HEK293 (cell line): ENCODE measurements around the gene COL18A1.

Source experiments
- CTCF ChIA-PET: fragments of 350-600 bp; formaldehyde crosslinking; extraction: SDS; loops from one replicate; lab custom pipeline; 2021; ENCODE audit warnings: antibody characterized with exemption; lab: Yijun Ruan, JAX
- POLR2A ChIA-PET: fragments of 300-600 bp; formaldehyde crosslinking; extraction: SDS; loops from one replicate; lab custom pipeline; 2020; ENCODE audit warnings: antibody characterized with exemption, inconsistent platforms; lab: Yijun Ruan, JAX
- H3K27ac ChIP-seq: fragments of 200-500 bp; sonication (Bioruptor generic); 2 replicates; pipeline ENCODE4 v1.5.1; 2014; ENCODE audit warnings: low read depth, low read length, control low read depth, inconsistent platforms; ENCODE audit errors: extremely low read depth
- H3K36me3 ChIP-seq, 2 experiments: fragments of 200-500 bp in 1 of 2; sonication (Bioruptor generic) in 1 of 2; 1 replicate in 1 of 2; 2 replicates in 1 of 2; pipeline ENCODE4 v1.5.1; 2014 to 2017; ENCODE audit warnings: inconsistent platforms in 2 of 2, low read length in 2 of 2; ENCODE audit not compliant: control insufficient read depth in 2 of 2, insufficient read depth in 1 of 2
- H3K4me1 ChIP-seq: fragments of 200-500 bp; sonication (Bioruptor generic); 2 replicates; pipeline ENCODE4 v1.5.1; 2014; ENCODE audit warnings: mild to moderate bottlenecking, low read length, inconsistent platforms; ENCODE audit not compliant: control insufficient read depth, insufficient read depth
- H3K4me3 ChIP-seq: 2 replicates; pipeline ENCODE4 v1.5.1; 2011; ENCODE audit warnings: low read depth, mild to moderate bottlenecking, control low read depth, low read length, moderate library complexity
- H3K9me3 ChIP-seq: fragments of 200-500 bp; sonication (Bioruptor generic); 2 replicates; pipeline ENCODE4 v1.5.1; 2014; ENCODE audit warnings: low read depth, low read length, inconsistent platforms; ENCODE audit not compliant: control insufficient read depth, insufficient read depth
- BCL6B ChIP-seq: fragments of 450-650 bp; formaldehyde crosslinking; IDR thresholded peaks from 2 replicates; pipeline ENCODE4 v1.5.1; 2017; ENCODE audit warnings: missing biosample characterization, missing genetic modification characterization
- KLF1 ChIP-seq: fragments of 450-650 bp; formaldehyde crosslinking; IDR thresholded peaks from 2 replicates; pipeline ENCODE4 v1.5.1; 2016; ENCODE audit warnings: missing biosample characterization, missing genetic modification characterization
- OVOL3 ChIP-seq: fragments of 450-650 bp; formaldehyde crosslinking; IDR thresholded peaks from 2 replicates; pipeline ENCODE4 v1.5.1; 2016; ENCODE audit warnings: missing biosample characterization, missing genetic modification characterization
- SALL2 ChIP-seq: fragments of 450-650 bp; formaldehyde crosslinking; IDR thresholded peaks from 2 replicates; pipeline ENCODE4 v1.5.0; 2017; ENCODE audit warnings: missing biosample characterization, mild to moderate bottlenecking, missing genetic modification characterization, borderline replicate concordance
- SETDB1 ChIP-seq: IDR thresholded peaks from one replicate; pipeline ENCODE4 v1.6.1; 2017; ENCODE audit warnings: mild to moderate bottlenecking, low read length, moderate library complexity, mixed read lengths; ENCODE audit not compliant: insufficient read length
- WT1 ChIP-seq: fragments of 450-650 bp; formaldehyde crosslinking; IDR thresholded peaks from 2 replicates; pipeline ENCODE4 v1.5.1; 2016; ENCODE audit warnings: missing biosample characterization, missing genetic modification characterization
- ZBTB20 ChIP-seq: fragments of 450-650 bp; formaldehyde crosslinking; IDR thresholded peaks from 2 replicates; pipeline ENCODE4 v1.5.1; 2016; ENCODE audit warnings: missing biosample characterization, missing genetic modification characterization
- ZIC2 ChIP-seq: fragments of 450-650 bp; formaldehyde crosslinking; IDR thresholded peaks from 2 replicates; pipeline ENCODE4 v1.5.1; 2016; ENCODE audit warnings: missing biosample characterization, missing genetic modification characterization
- ZNF324 ChIP-seq: fragments of 450-650 bp; formaldehyde crosslinking; IDR thresholded peaks from 2 replicates; pipeline ENCODE4 v1.5.1; 2016; ENCODE audit warnings: missing biosample characterization, missing genetic modification characterization
- ZNF48 ChIP-seq: fragments of 450-650 bp; formaldehyde crosslinking; IDR thresholded peaks from 2 replicates; pipeline ENCODE4 v1.5.1; 2016; ENCODE audit warnings: missing biosample characterization, missing genetic modification characterization
- ZNF621 ChIP-seq: fragments of 450-650 bp; formaldehyde crosslinking; IDR thresholded peaks from 2 replicates; pipeline ENCODE4 v1.5.1; 2017; ENCODE audit warnings: missing biosample characterization, missing genetic modification characterization
- ZSCAN18 ChIP-seq: fragments of 450-650 bp; formaldehyde crosslinking; IDR thresholded peaks from 2 replicates; pipeline ENCODE4 v1.5.1; 2016; ENCODE audit warnings: missing biosample characterization, missing genetic modification characterization
- TF ChIP-seq, protein P1 (sequence below): fragments of 450-650 bp; formaldehyde crosslinking; IDR thresholded peaks from 2 replicates; pipeline ENCODE4 v1.5.1; 2016; ENCODE audit warnings: missing biosample characterization, missing genetic modification characterization
- TF ChIP-seq, protein P2 (sequence below): fragments of 450-650 bp; formaldehyde crosslinking; IDR thresholded peaks from 2 replicates; pipeline ENCODE4 v1.5.1; 2016; ENCODE audit warnings: missing biosample characterization, missing genetic modification characterization
- TF ChIP-seq, protein P3 (sequence below): fragments of 450-650 bp; formaldehyde crosslinking; IDR thresholded peaks from 2 replicates; pipeline ENCODE4 v1.5.1; 2016; ENCODE audit warnings: missing biosample characterization, missing genetic modification characterization
- TF ChIP-seq, protein P4 (sequence below): fragments of 450-650 bp; formaldehyde crosslinking; IDR thresholded peaks from 2 replicates; pipeline ENCODE4 v1.5.1; 2016; ENCODE audit warnings: missing biosample characterization, missing genetic modification characterization

Gene COL18A1

GRCh38 chr21:45412909-45413611 is 8.1 kb downstream of the COL18A1 start:
- CTCF ChIA-PET, result interaction anchor here (0.5 to 1.2 kb wide), 5 partner anchors 11 to 403 kb away, joined by 3 read pairs; no protein-coding TSS in a partner anchor
- no peak for TF ChIP-seq SALL2 (tag by site-specific recombination)
- peak; percentile 20; the same call in 1 of the 2 replicates for TF ChIP-seq ZIC2 (tag by site-specific recombination)
- no peak for TF ChIP-seq KLF1 (tag by site-specific recombination)
- no peak for TF ChIP-seq OVOL3
- TF ChIP-seq ZNF48, result no peak
- Histone ChIP-seq H3K27ac (no peak overlapping the region), H3K4me3 (no peak overlapping the region), H3K4me1 (no peaks in the 10 kb centered on the region), H3K9me3 (no peaks in the 10 kb centered on the region), H3K36me3 (peaks cover 0 to 2% of the 10 kb centered on the region in 2 experiments; a peak in 1 of 3 replicates)
- POLR2A ChIA-PET, result no interaction called here

DNA sequence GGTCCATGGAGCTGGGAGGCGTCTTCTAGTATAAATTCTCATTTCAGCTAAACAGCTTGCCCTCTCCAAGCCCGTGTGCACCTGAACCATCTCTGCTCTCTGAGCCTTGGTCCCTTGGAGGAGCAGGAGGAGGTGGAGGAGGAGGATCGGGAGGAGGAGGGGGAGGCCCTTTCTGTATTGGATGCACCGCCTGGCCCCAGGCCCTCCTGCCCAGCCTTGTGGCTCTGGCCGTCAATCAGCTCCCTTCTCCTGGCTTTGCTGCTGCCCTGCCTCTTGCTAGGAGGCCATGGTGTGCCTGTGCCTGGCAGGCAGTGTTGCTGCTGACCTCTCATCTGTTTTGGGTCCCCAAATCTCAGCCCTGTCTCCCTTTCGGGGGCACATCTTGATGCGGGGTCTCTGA is 9.0 kb downstream of the COL18A1 start:
- Histone ChIP-seq H3K27ac (no peak overlapping the region), H3K4me1 (no peaks in the 10 kb centered on the region), H3K9me3 (no peaks in the 10 kb centered on the region), H3K4me3 (no peak overlapping the region), H3K36me3 (no peaks in the 10 kb centered on the region)
- CTCF ChIA-PET, result interaction anchor here (0.5 to 1.2 kb wide), 2 partner anchors 30 to 105 kb away, joined by 3 read pairs; no protein-coding TSS in a partner anchor
- TF ChIP-seq SETDB1 (no peak), ZNF48 (no peak), ZSCAN18 (tag by site-specific recombination) (no peak), WT1 (tag by site-specific recombination) (no peak), ZNF621 (tag by site-specific recombination) (no peak), ZNF324 (tag by site-specific recombination) (no peak), BCL6B (tag by site-specific recombination) (no peak), ZBTB20 (no peak)
- TF ChIP-seq, protein P1, sequence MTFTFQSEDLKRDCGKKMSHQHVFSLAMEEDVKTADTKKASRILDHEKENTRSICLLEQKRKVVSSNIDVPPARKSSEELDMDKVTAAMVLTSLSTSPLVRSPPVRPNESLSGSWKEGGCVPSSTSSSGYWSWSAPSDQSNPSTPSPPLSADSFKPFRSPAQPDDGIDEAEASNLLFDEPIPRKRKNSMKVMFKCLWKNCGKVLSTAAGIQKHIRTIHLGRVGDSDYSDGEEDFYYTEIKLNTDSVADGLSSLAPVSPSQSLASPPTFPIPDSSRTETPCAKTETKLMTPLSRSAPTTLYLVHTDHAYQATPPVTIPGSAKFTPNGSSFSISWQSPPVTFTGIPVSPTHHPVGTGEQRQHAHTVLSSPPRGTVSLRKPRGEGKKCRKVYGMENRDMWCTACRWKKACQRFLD (tag by site-specific recombination), result no peak
- TF ChIP-seq, protein P2, sequence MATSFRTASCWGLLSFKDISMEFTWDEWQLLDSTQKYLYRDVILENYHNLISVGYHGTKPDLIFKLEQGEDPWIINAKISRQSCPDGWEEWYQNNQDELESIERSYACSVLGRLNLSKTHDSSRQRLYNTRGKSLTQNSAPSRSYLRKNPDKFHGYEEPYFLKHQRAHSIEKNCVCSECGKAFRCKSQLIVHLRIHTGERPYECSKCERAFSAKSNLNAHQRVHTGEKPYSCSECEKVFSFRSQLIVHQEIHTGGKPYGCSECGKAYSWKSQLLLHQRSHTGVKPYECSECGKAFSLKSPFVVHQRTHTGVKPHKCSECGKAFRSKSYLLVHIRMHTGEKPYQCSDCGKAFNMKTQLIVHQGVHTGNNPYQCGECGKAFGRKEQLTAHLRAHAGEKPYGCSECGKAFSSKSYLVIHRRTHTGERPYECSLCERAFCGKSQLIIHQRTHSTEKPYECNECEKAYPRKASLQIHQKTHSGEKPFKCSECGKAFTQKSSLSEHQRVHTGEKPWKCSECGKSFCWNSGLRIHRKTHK (tag by site-specific recombination), result no peak
- TF ChIP-seq, protein P3, sequence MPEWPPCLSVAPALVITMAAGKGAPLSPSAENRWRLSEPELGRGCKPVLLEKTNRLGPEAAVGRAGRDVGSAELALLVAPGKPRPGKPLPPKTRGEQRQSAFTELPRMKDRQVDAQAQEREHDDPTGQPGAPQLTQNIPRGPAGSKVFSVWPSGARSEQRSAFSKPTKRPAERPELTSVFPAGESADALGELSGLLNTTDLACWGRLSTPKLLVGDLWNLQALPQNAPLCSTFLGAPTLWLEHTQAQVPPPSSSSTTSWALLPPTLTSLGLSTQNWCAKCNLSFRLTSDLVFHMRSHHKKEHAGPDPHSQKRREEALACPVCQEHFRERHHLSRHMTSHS (tag by site-specific recombination), result no peak
- TF ChIP-seq, protein P4, sequence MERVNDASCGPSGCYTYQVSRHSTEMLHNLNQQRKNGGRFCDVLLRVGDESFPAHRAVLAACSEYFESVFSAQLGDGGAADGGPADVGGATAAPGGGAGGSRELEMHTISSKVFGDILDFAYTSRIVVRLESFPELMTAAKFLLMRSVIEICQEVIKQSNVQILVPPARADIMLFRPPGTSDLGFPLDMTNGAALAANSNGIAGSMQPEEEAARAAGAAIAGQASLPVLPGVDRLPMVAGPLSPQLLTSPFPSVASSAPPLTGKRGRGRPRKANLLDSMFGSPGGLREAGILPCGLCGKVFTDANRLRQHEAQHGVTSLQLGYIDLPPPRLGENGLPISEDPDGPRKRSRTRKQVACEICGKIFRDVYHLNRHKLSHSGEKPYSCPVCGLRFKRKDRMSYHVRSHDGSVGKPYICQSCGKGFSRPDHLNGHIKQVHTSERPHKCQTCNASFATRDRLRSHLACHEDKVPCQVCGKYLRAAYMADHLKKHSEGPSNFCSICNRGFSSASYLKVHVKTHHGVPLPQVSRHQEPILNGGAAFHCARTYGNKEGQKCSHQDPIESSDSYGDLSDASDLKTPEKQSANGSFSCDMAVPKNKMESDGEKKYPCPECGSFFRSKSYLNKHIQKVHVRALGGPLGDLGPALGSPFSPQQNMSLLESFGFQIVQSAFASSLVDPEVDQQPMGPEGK (tag by site-specific recombination), result no peak
- TF ChIP-seq, all 188 proteins: peak for 0
- POLR2A ChIA-PET, result no interaction called here
